B cell (primary cell): ENCODE results near the gene CLDN2. TPM values are rescaled to one million over a fixed set of nuclear protein-coding genes. Genes with fewer than 3 reads are reported as not detected.

Experiments
- ATAC-seq: fragments of 200-7000 bp; cut with Tn5 transposase; one replicate; pipeline ENCODE4 v1.10.0; 2021; ENCODE audit warnings: low read depth, mild to moderate bottlenecking, moderate number of reproducible peaks, moderate library complexity
- CTCF ChIA-PET: fragments of 350-600 bp; sonication (Branson Sonifier 250); formaldehyde crosslinking; loops from one replicate; lab custom pipeline; 2021; ENCODE audit warnings: antibody characterized with exemption, inconsistent platforms; lab: Charles Lee
- POLR2A ChIA-PET: fragments of 350-600 bp; sonication (Branson Sonifier 250); formaldehyde crosslinking; loops from one replicate; lab custom pipeline; 2021; ENCODE audit warnings: antibody characterized with exemption; lab: Charles Lee
- DNase-seq: peaks from one replicate; pipeline ENCODE4 v3.0.0; 2013
- H2AFZ ChIP-seq: 2 replicates; pipeline ENCODE4 v1.6.1; 2012; ENCODE audit warnings: mild to moderate bottlenecking, low read depth, low read length; ENCODE audit not compliant: insufficient read depth, poor library complexity, severe bottlenecking
- H3K27ac ChIP-seq, 2 donors: 1 replicate in 1 of 2; 2 replicates in 1 of 2; pipeline ENCODE4 v1.5.1; 2012 to 2013; ENCODE audit warnings: low read length in 2 of 2, mild to moderate bottlenecking in 2 of 2, moderate library complexity in 1 of 2
- H3K27me3 ChIP-seq, 4 experiments: fragments of 200-600 bp in 1 of 4; sonication (generic) in 1 of 4; replicated peaks in 1 of 4; 1 replicate in 2 of 4; 2 replicates in 2 of 4; pipeline versions ENCODE4 v1.6.1 to v1.7.0; 2013 to 2016; ENCODE audit warnings: low read length in 3 of 4, mild to moderate bottlenecking in 2 of 4, mixed read lengths in 1 of 4, moderate library complexity in 1 of 4; ENCODE audit not compliant: insufficient read depth in 4 of 4, control insufficient read depth in 3 of 4; ENCODE audit errors: control extremely low read depth in 1 of 4
- H3K36me3 ChIP-seq, 2 experiments: replicated peaks in 1 of 2; 1 replicate in 1 of 2; 2 replicates in 1 of 2; pipeline versions ENCODE4 v1.6.1 to v1.7.1; 2013; ENCODE audit warnings: low read length in 1 of 2; ENCODE audit not compliant: insufficient read depth in 2 of 2, control insufficient read depth in 1 of 2; ENCODE audit errors: control extremely low read depth in 1 of 2, extremely low read depth in 1 of 2
- H3K4me1 ChIP-seq, 2 donors: fragments of 200-600 bp in 1 of 2; sonication (generic) in 1 of 2; 1 replicate in 1 of 2; 2 replicates in 1 of 2; pipeline versions ENCODE4 v1.5.1 to v1.6.1; 2013 to 2017; ENCODE audit warnings: low read length in 2 of 2; ENCODE audit not compliant: control insufficient read depth in 2 of 2, insufficient read depth in 2 of 2
- H3K4me2 ChIP-seq: replicated peaks from 2 replicates; pipeline ENCODE3; 2012; ENCODE audit warnings: mild to moderate bottlenecking, low read depth, low read length; ENCODE audit not compliant: poor library complexity, severe bottlenecking
- H3K4me3 ChIP-seq, 5 experiments: fragments of 200-600 bp in 1 of 5; sonication (generic) in 1 of 5; 1 replicate in 3 of 5; 2 replicates in 2 of 5; pipeline versions ENCODE4 v1.5.1 to v1.7.0; 2011 to 2016; ENCODE audit warnings: low read length in 4 of 5, mild to moderate bottlenecking in 4 of 5, low read depth in 2 of 5, control low read depth in 1 of 5, moderate library complexity in 1 of 5; ENCODE audit not compliant: insufficient read depth in 1 of 5; ENCODE audit errors: control extremely low read depth in 1 of 5, extremely low read depth in 1 of 5
- H3K79me2 ChIP-seq: fragments of 200-600 bp; sonication (generic); one replicate; pipeline ENCODE4 v1.6.0; 2016; ENCODE audit warnings: low read length; ENCODE audit not compliant: control insufficient read depth, insufficient read depth
- H3K9ac ChIP-seq: fragments of 200-600 bp; sonication (generic); 2 replicates; pipeline ENCODE4 v1.6.1; 2017; ENCODE audit warnings: mild to moderate bottlenecking, low read length, moderate library complexity
- H3K9me3 ChIP-seq, 3 donors: one replicate each; pipeline versions ENCODE4 v1.6.1 to v1.7.1; 2013; ENCODE audit warnings: low read length in 2 of 3; ENCODE audit not compliant: control insufficient read depth in 2 of 3, insufficient read depth in 1 of 3; ENCODE audit errors: control extremely low read depth in 1 of 3
- H4K20me1 ChIP-seq: 2 replicates; pipeline ENCODE4 v1.6.0; 2012; ENCODE audit warnings: mild to moderate bottlenecking, low read length; ENCODE audit not compliant: insufficient read depth, control insufficient read depth, poor library complexity, severe bottlenecking
- H3K27ac Mint-ChIP-seq: one replicate; pipeline ENCODE4 v1.8.0; 2021; ENCODE audit warnings: mixed read lengths
- H3K27me3 Mint-ChIP-seq: one replicate; pipeline ENCODE4 v1.8.0; 2021; ENCODE audit warnings: mixed read lengths
- H3K4me1 Mint-ChIP-seq: one replicate; pipeline ENCODE4 v1.8.0; 2021; ENCODE audit warnings: mixed read lengths
- H3K4me3 Mint-ChIP-seq: one replicate; pipeline ENCODE4 v1.8.0; 2021; ENCODE audit warnings: mixed read lengths
- H3K9me3 Mint-ChIP-seq: one replicate; pipeline ENCODE4 v1.8.0; 2022; ENCODE audit warnings: mixed read lengths; ENCODE audit not compliant: insufficient read depth
- CTCF ChIP-seq: fragments of 200-600 bp; IDR thresholded peaks from one replicate; pipeline ENCODE4 v1.8.0; 2022; ENCODE audit warnings: antibody characterized with exemption, mild to moderate bottlenecking
- EZH2 ChIP-seq: IDR thresholded peaks from 2 replicates; pipeline ENCODE4 v1.6.1; 2012; ENCODE audit warnings: borderline replicate concordance, low read depth, mild to moderate bottlenecking, moderate library complexity, low read length; ENCODE audit not compliant: insufficient read depth, poor library complexity, severe bottlenecking
- WGBS: methylation state at CpG from one replicate; pipeline ENCODE4 v1.1.5; 2013; ENCODE audit warnings: missing lambda C conversion rate; ENCODE audit not compliant: insufficient coverage; 5-methylcytosine and 5-hydroxymethylcytosine counted together
- intact Hi-C: fragments of 100-400 bp; cut with micrococcal nuclease; formaldehyde crosslinking; loops from one replicate; pipeline ENCODE4 v1.10.0; 2022
- polyA plus RNA-seq: library from polyadenylated mRNA; depleted of rRNA; stranded (reverse); fragments of >200 nt; gene quantifications from 2 replicates; pipeline ENCODE4 v1.2.3, GENCODE V29; 2012
- total RNA-seq, 2 donors: library from RNA; stranded (reverse); fragments of 120-200 nt in 1 of 2; gene quantifications; 1 replicate in 1 of 2; 2 replicates in 1 of 2; pipeline versions ENCODE4 v1.2.3 to v1.2.4, GENCODE V29; 2013 to 2022

Gene CLDN2
- total and polyA plus RNA-seq, 2 donors (not counting 1 experiment from before 2014, with no cell fraction given), result not detected

GRCh38 chrX:106927023-106927422, 6.8 kb downstream of the CLDN2 start:
- no peak for TF ChIP-seq EZH2
- TF ChIP-seq CTCF, result no peak
- Mint-ChIP-seq H3K27me3 (no peaks in the 10 kb centered on the region), H3K4me1 (no peaks in the 10 kb centered on the region), H3K4me3 (no peak overlapping the region), H3K9me3 (no peaks in the 10 kb centered on the region), H3K27ac (no peak overlapping the region)
- no peaks in the 10 kb centered on the region for H3K9me3 ChIP-seq
- H3K9ac ChIP-seq, result no peak overlapping the region
- H3K4me1 ChIP-seq, result no peaks in the 10 kb centered on the region
- no peaks in the 10 kb centered on the region for H3K79me2 ChIP-seq
- no peaks in the 10 kb centered on the region for H3K27me3 ChIP-seq
- POLR2A ChIA-PET, result no interaction called here
- no peak overlapping the region for H3K27ac ChIP-seq
- H3K36me3 ChIP-seq, result no peaks in the 10 kb centered on the region
- ATAC-seq (no peak), DNase-seq (no peak)
- H3K4me2 ChIP-seq, result no peak overlapping the region
- no peak overlapping the region for H3K4me3 ChIP-seq
- CTCF ChIA-PET, result no interaction called here
- intact Hi-C loops, result no loop called here
- 81% methylated on average over 3 of the region's 3 CpGs for WGBS
- H4K20me1 ChIP-seq, result no peaks in the 10 kb centered on the region
- no peak overlapping the region for H2AFZ ChIP-seq

GRCh38 chrX:106927700-106928099, 7.5 kb downstream of the CLDN2 start:
- 100% methylated on average over 1 of the region's 5 CpGs for WGBS
- CTCF ChIA-PET, result no interaction called here
- H2AFZ ChIP-seq, result no peak overlapping the region

More at GRCh38 chrX:106927700-106928099, 7.5 kb downstream of the CLDN2 start:
- POLR2A ChIA-PET, result no interaction called here
- no peak overlapping the region for H3K4me2 ChIP-seq
- no peak overlapping the region for H3K4me3 ChIP-seq
- no peak for TF ChIP-seq CTCF
- no peak for TF ChIP-seq EZH2
- H3K36me3 ChIP-seq, result no peaks in the 10 kb centered on the region
- H3K9ac ChIP-seq, result no peak overlapping the region
- H3K27me3 Mint-ChIP-seq, result no peaks in the 10 kb centered on the region
- no peaks in the 10 kb centered on the region for H3K9me3 ChIP-seq
- no peak overlapping the region for H3K27ac ChIP-seq
- no peak overlapping the region for H3K4me3 Mint-ChIP-seq
- ATAC-seq (no peak), DNase-seq (no peak)
- H3K27me3 ChIP-seq, result no peaks in the 10 kb centered on the region
- H3K9me3 Mint-ChIP-seq, result no peaks in the 10 kb centered on the region
- H3K4me1 Mint-ChIP-seq, result no peaks in the 10 kb centered on the region
- intact Hi-C loops, result no loop called here
- H3K79me2 ChIP-seq, result no peaks in the 10 kb centered on the region
- H3K27ac Mint-ChIP-seq, result no peak overlapping the region
- no peaks in the 10 kb centered on the region for H3K4me1 ChIP-seq
- H4K20me1 ChIP-seq, result no peaks in the 10 kb centered on the region
